ENCODE measurements around the gene FOS.
A peak's percentile ranks its signal among the peaks of the same experiment; 100 is the strongest.

FOS gene

GRCh38 chr14:75250800-75251199 is 27.8 kb upstream of the FOS start:
- DNase-seq (ENCODE audit: low read depth, low spot score) = no peak

- DNase-seq (ENCODE audit: low read depth, low spot score) = no peak
Observed at GRCh38 chr14:75252254-75252837, 26.3 kb upstream of the FOS start.

GRCh38 chr14:75254381-75254822 is 24.2 kb upstream of the FOS start:
- DNase-seq (ENCODE audit: low read depth, low spot score) = no peak

- DNase-seq (ENCODE audit: low read depth, low spot score) = no peak
Observed at GRCh38 chr14:75254901-75255584, 23.6 kb upstream of the FOS start.

- DNase-seq (ENCODE audit: low read depth, low spot score) = no peak
Observed at GRCh38 chr14:75258079-75258802, 20.4 kb upstream of the FOS start.

GRCh38 chr14:75258803-75259509 is 19.7 kb upstream of the FOS start:
- DNase-seq (ENCODE audit: low read depth, low spot score) = peak; percentile 94

- no peak for DNase-seq (ENCODE audit: low read depth, low spot score)
Observed at GRCh38 chr14:75259510-75259855, 19.1 kb upstream of the FOS start.

GRCh38 chr14:75260025-75260763 is 18.4 kb upstream of the FOS start:
- DNase-seq (ENCODE audit: low read depth, low spot score) = no peak

- DNase-seq (ENCODE audit: low read depth, low spot score) = no peak
Observed at GRCh38 chr14:75261820-75262219, 16.8 kb upstream of the FOS start.

GRCh38 chr14:75262641-75263040 is 16.0 kb upstream of the FOS start:
- no peak for DNase-seq (ENCODE audit: low read depth, low spot score)

- no peak for DNase-seq (ENCODE audit: low read depth, low spot score)
Observed at GRCh38 chr14:75264036-75264435, 14.6 kb upstream of the FOS start.

- no peak for DNase-seq (ENCODE audit: low read depth, low spot score)
Observed at GRCh38 chr14:75267141-75267721, 11.4 kb upstream of the FOS start.

- DNase-seq (ENCODE audit: low read depth, low spot score) = no peak
Observed at GRCh38 chr14:75268633-75269550, 9.7 kb upstream of the FOS start.

- no peak for DNase-seq (ENCODE audit: low read depth, low spot score)
Observed at GRCh38 chr14:75271514-75271913, 7.1 kb upstream of the FOS start.

- no peak for DNase-seq (ENCODE audit: low read depth, low spot score)
Observed at GRCh38 chr14:75273272-75274049, 5.2 kb upstream of the FOS start.

GRCh38 chr14:75274050-75274898 is 4.4 kb upstream of the FOS start:
- no peak for DNase-seq (ENCODE audit: low read depth, low spot score)

- no peak for DNase-seq (ENCODE audit: low read depth, low spot score)
Observed at GRCh38 chr14:75274899-75275569, 3.6 kb upstream of the FOS start.

- no peak for DNase-seq (ENCODE audit: low read depth, low spot score)
Observed at GRCh38 chr14:75275598-75275997, 3.0 kb upstream of the FOS start.

Measured in activated naive CD8-positive, alpha-beta T cell treated with anti-CD3 and anti-CD28 coated beads, Interleukin-2, amount 50 U/mL, for 16 hours (primary cell).